Fibroblast of gingiva (primary cell): ENCODE measurements around the gene MRPL10.
"Not testable (repeated sequence)": the region's sequence is repeated elsewhere in the genome, so short reads cannot be mapped to it uniquely, and the experiment has no call there.

ENCODE experiments used
- DNase-seq: peaks from one replicate; pipeline ENCODE4 v3.0.0-alpha.2; 2011; ENCODE audit warnings: low read depth

The MRPL10 gene

DNA sequence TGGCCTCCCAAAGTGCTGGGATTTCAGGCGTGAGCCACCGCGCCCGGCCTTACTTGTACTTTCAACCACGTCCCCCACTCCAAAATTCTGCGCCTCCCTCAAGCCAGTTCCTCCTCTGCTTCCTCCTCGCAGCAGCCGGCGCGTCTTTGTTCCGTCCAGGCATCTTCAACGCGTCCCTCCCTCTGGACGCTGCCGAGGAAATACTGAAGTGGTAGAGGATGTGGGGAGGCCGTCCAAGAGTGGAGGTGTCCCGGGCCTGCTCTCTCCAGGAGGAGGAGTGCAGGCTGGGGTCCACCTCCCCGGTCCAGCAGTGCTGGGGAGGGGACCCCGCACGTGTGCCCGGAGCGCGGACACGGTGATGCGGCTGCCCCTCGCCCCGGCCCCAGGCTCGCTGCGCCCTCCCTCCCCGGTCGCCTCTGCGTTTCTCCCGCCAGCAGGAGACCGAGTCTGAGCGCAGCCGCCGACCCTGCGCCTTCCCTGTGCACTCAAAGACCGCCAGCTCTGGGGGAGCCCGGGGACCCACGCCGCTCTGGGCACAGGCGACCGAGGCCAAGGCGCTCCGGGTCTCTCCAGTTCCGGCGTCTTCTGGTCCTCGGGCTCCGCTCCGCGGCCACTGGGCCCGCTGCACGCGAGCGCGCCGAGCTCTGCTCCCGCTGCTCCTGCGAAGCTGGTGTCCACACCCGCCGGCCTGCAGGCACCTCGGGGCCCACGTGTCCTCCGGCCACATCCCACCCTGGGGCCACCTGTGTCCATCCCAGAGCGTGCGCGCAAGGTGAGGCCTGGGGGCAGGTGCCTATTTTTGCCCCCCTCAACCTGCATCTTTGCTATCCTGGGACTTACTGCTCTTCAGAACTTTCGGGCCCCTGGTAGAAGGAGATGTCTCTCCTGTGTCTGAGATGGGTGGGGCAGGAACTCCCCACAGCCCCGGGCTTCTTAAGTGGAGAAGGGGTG lies 41.5 kb downstream of the MRPL10 start:
- peak; percentile 30 for DNase-seq

- DNase-seq, result no peak
These were observed 45.7 kb downstream of the MRPL10 start for GRCh38 chr17:47785538-47786123.

DNA sequence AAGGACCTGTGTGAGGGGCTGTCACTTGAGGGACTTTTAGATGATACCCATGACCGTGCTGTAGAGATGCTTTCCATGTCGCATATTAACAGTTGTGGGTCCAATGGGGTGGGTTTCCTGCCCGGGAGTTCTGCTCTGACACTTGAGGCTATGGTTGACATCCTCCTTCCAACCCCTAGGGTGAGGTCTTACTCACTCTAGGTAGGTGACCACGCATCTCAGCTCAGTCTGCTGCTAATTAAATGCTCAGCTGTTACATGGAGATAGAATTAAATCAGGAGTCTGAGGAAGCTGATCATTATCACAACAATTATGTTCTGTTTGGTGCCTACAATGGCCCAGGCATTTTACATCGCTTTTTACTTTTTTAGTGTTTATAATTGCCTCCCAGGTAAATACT lies 49.9 kb downstream of the MRPL10 start:
- DNase-seq, result no peak

DNA sequence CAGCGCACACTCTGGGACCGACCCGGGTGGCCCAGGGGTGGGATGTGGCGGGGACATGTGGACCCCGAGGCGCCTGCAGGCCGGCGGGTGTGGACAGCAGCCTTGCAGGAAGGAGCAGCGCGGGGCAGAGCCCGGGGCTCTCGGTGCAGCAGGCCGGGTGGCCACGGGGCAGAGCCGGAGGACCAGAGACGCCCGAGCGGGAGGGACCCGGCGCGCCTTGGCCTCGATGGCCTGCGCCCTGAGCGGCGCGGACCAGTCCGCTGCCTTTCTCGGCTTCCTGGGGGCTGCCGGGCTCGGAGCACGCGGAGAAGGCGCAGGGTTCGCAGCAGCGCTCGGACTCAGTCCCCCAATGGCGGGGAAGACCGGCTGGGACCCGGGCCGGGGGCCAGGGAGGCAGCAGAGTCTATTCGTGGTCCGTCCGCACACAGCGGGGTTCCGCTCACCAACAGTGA lies 53.1 kb downstream of the MRPL10 start:
- no peak for DNase-seq

DNA sequence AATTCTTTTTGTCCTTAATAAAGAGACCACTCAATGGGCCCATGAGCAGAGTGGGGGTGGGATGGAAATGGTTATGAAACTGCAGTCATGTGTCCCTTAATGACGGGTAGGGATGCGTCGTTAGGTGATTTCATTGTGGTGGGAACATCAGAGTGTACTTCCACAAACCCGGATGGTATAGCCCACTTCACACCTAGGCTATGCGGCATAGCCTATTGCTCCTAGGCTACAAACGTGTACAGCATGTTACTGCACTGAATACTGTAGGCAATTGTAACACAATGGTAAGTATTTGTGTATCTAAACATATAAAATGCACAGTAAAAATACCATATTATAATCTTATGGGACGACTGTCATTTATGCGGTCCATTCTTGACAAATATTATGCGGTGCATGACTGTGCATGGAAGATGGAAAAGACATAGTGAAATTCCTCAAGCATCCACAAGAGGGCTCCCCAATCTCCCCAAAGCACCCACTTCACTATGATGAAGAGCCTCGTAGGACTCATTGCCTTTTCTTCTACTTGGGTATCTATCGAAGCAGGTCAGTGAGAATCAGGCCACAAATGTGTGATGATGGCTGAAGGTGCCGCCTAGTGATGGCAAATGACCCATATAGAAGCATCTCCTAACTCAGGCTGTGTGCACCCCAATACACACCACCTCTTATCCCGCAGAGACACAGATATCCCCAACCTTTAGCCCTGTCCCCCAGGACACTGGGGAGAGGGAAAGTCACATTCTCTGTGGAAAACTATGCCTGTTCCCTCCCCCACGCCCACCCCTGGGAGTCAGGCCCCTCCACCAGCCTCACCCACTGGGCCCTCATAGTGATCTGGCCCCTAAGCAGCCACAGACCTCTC lies 54.8 kb downstream of the MRPL10 start:
- peak; percentile 21 for DNase-seq

GRCh38 chr17:47774987-47775580 lies 56.3 kb downstream of the MRPL10 start:
- no peak for DNase-seq

DNA sequence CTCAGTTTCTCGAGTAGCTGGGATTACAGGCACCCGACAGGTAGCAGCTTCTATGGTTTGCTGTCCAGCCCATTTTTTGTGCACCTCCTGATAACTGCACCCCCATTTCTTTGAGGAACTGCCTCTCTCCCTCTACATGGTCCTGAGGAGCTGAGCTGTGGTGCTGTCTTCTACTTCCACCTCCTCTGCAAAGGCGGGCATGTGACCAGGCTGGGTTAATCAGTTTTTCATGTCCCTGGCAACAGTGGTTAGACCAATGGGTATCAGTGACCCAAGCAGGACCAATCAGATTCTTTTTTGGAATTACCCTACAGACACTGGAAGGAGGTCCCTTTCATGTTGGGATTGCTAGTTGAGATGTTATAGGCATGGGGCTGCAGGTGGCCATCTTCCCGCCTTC lies 57.0 kb downstream of the MRPL10 start:
- no peak for DNase-seq

- DNase-seq, result not testable (repeated sequence)
These were observed 57.7 kb downstream of the MRPL10 start for GRCh38 chr17:47773649-47774048.
